Measurements from ENCODE around the gene TAS2R14. TPM values are rescaled to one million over a fixed set of nuclear protein-coding genes. Genes with fewer than 3 reads are reported as not detected.

TAS2R14 gene
- total RNA-seq, 1 experiment from 2014 or later: 3.4 TPM

DNA sequence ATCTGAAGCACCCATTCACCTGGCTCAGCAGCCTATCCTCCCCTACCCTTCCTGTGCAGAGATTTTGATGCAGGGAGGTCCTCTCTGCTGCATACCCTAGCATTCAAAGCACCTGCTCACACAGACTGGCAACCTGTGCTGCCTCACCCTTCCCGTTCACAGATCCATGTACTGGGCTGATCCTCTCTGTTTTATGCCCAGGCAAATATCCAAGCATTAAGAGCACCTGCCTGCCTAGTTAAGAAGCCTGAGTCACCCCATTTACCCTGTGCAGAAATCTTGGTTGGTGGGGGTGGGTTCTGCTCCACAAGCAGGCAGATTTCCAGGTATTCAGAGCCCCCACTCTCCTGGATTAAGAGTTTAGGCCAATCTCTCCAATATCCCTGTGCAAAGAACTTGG lies 38.1 kb downstream of the TAS2R14 start:
- H3K36me3 ChIP-seq (ENCODE audit: insufficient read depth, low read length, poor library complexity, severe bottlenecking): no peaks in the 10 kb centered on the region
- BruUV-seq (replicated peaks): no TSS peak
- intact Hi-C loops (cut with micrococcal nuclease; ENCODE audit: unreplicated experiment): no loop called here
- DNase-seq (ENCODE audit: low spot score): no peak
- no peak for TF ChIP-seq EZH2 (IDR thresholded peaks at IDR 0.05; ENCODE audit: borderline replicate concordance, low read depth, low read length, poor library complexity, severe bottlenecking)
- no peak overlapping the region for H3K27ac ChIP-seq (ENCODE audit: low read depth, low read length, poor library complexity, severe bottlenecking)
- POLR2A ChIA-PET (ENCODE audit: low non-redundant PET): no interaction called here
- CTCF ChIA-PET: interaction anchor here (0.9 kb wide), 1 partner anchor 130 kb away, joined by 3 read pairs; no protein-coding TSS in a partner anchor
- no peaks in the 10 kb centered on the region for H3K27me3 ChIP-seq (replicated peaks; ENCODE audit: insufficient read depth, low read depth, low read length, poor library complexity)
- H3K4me1 ChIP-seq (ENCODE audit: insufficient read depth, low read length, poor library complexity, severe bottlenecking): no peaks in the 10 kb centered on the region
- no peak overlapping the region for H3K4me3 ChIP-seq (ENCODE audit: low read depth, low read length, poor library complexity, severe bottlenecking)
- peaks cover 24% of the 10 kb centered on the region for H3K9me3 ChIP-seq (ENCODE audit: low read depth, low read length, poor library complexity, severe bottlenecking)

DNA sequence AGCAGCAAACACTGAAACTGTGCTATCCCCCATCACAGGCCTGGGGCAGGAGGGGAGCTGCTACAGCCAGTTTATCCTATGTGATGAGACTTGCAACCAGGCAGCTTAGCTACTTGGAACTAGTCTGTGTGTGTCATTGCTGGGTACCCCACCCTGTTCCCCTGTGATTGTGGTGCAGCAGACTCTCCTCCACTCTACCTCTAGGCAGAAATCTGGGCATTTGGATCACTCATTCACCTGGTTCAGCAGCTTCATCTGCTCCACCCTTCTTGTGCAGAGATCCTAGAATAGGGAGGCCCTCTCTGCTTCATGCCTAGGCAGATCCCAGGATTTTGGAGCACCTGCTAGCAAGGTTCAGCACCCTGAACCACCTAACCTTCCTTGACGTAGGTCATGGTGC lies 38.5 kb downstream of the TAS2R14 start:
- TF ChIP-seq CTCF (conservative IDR thresholded peaks at IDR 0.05; ENCODE audit: low read depth, low read length) (no peak), EZH2 (IDR thresholded peaks at IDR 0.05; ENCODE audit: borderline replicate concordance, low read depth, low read length, poor library complexity, severe bottlenecking) (no peak)
- no peaks in the 10 kb centered on the region for H3K27me3 ChIP-seq (replicated peaks; ENCODE audit: insufficient read depth, low read depth, low read length, poor library complexity)
- intact Hi-C loops (cut with micrococcal nuclease; ENCODE audit: unreplicated experiment): no loop called here
- H3K4me1 ChIP-seq (ENCODE audit: insufficient read depth, low read length, poor library complexity, severe bottlenecking): no peaks in the 10 kb centered on the region
- peaks cover 24% of the 10 kb centered on the region for H3K9me3 ChIP-seq (ENCODE audit: low read depth, low read length, poor library complexity, severe bottlenecking)
- ChIA-PET CTCF (no interaction called here), POLR2A (ENCODE audit: low non-redundant PET) (no interaction called here)
- BruUV-seq (replicated peaks): no TSS peak
- H3K36me3 ChIP-seq (ENCODE audit: insufficient read depth, low read length, poor library complexity, severe bottlenecking): no peaks in the 10 kb centered on the region
- H3K4me3 ChIP-seq (ENCODE audit: low read depth, low read length, poor library complexity, severe bottlenecking): no peak overlapping the region
- DNase-seq (ENCODE audit: low spot score): no peak
- H3K27ac ChIP-seq (ENCODE audit: low read depth, low read length, poor library complexity, severe bottlenecking): no peak overlapping the region

DNA sequence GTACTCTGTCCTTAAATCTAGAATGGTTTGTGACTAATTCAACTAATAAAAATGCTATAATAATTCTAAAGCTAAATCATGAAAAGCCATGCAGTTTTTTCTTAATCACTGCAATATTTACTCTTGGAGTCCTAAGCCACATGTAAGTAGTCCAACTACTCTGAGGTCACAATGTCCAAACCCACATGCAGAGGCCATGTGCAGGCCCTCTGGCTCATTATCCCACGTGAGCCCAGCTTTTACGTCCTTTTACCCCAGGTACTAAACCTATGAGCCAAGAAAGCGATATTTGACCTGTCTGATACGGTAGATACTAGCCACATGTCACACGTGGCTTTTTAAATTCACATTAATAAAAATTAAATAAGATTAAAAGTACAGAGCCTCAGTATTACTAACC lies 42.2 kb downstream of the TAS2R14 start:
- Histone ChIP-seq H3K27me3 (replicated peaks; ENCODE audit: insufficient read depth, low read depth, low read length, poor library complexity) (no peaks in the 10 kb centered on the region), H3K9me3 (ENCODE audit: low read depth, low read length, poor library complexity, severe bottlenecking) (no peaks in the 10 kb centered on the region), H3K4me1 (ENCODE audit: insufficient read depth, low read length, poor library complexity, severe bottlenecking) (no peaks in the 10 kb centered on the region), H3K27ac (ENCODE audit: low read depth, low read length, poor library complexity, severe bottlenecking) (no peak overlapping the region), H3K4me3 (ENCODE audit: low read depth, low read length, poor library complexity, severe bottlenecking) (no peak overlapping the region), H3K36me3 (ENCODE audit: insufficient read depth, low read length, poor library complexity, severe bottlenecking) (no peaks in the 10 kb centered on the region)
- BruUV-seq (replicated peaks): no TSS peak
- DNase-seq (ENCODE audit: low spot score): no peak
- ChIA-PET CTCF (no interaction called here), POLR2A (ENCODE audit: low non-redundant PET) (no interaction called here)
- intact Hi-C loops (cut with micrococcal nuclease; ENCODE audit: unreplicated experiment): no loop called here
- TF ChIP-seq EZH2 (IDR thresholded peaks at IDR 0.05; ENCODE audit: borderline replicate concordance, low read depth, low read length, poor library complexity, severe bottlenecking): no peak

DNA sequence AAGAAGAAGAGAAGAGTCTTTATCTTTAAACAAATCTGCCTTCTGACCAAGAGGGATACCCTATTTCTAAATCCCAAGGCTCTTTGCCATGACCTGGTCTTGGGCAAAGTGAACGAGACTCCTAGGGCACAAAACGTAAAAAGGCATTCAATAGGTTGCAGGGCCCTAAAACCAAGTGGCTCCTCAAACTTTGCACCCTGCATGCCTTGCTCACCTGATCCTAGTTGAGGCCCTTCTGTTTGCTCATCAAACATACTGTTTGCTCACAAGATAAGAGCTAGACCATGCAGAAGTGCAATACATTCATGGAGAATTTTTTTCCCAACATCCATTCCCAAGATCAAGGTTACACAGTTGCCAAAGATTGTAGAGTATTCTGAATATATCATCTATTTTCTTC lies 47.1 kb downstream of the TAS2R14 start:
- intact Hi-C loops (cut with micrococcal nuclease; ENCODE audit: unreplicated experiment): no loop called here
- Histone ChIP-seq H3K4me1 (ENCODE audit: insufficient read depth, low read length, poor library complexity, severe bottlenecking) (no peaks in the 10 kb centered on the region), H3K36me3 (ENCODE audit: insufficient read depth, low read length, poor library complexity, severe bottlenecking) (no peaks in the 10 kb centered on the region), H3K4me3 (ENCODE audit: low read depth, low read length, poor library complexity, severe bottlenecking) (no peak overlapping the region), H3K9me3 (ENCODE audit: low read depth, low read length, poor library complexity, severe bottlenecking) (no peaks in the 10 kb centered on the region), H3K27me3 (replicated peaks; ENCODE audit: insufficient read depth, low read depth, low read length, poor library complexity) (no peaks in the 10 kb centered on the region), H3K27ac (ENCODE audit: low read depth, low read length, poor library complexity, severe bottlenecking) (no peak overlapping the region)
- ChIA-PET POLR2A (ENCODE audit: low non-redundant PET) (no interaction called here), CTCF (no interaction called here)
- TF ChIP-seq EZH2 (IDR thresholded peaks at IDR 0.05; ENCODE audit: borderline replicate concordance, low read depth, low read length, poor library complexity, severe bottlenecking) (no peak), CTCF (conservative IDR thresholded peaks at IDR 0.05; ENCODE audit: low read depth, low read length) (no peak)
- no peak for DNase-seq (ENCODE audit: low spot score)
- BruUV-seq (replicated peaks): no TSS peak
